HFFc6 (cell line): ENCODE measurements around the gene PRELID1. TPM values are rescaled to one million over a fixed set of nuclear protein-coding genes. Genes with fewer than 3 reads are reported as not detected.

Experiments
- DNase-seq: peaks from one replicate; pipeline ENCODE4 v3.0.0-alpha.2; 2018
- H3K27ac Mint-ChIP-seq: 2 replicates; pipeline ENCODE4 v1.8.0; 2020; ENCODE audit warnings: mild to moderate bottlenecking, mixed read lengths
- H3K27me3 Mint-ChIP-seq: 2 replicates; pipeline ENCODE4 v1.8.0; 2021; ENCODE audit warnings: mild to moderate bottlenecking, moderate library complexity, mixed read lengths; ENCODE audit not compliant: insufficient read depth
- H3K36me3 Mint-ChIP-seq: 2 replicates; pipeline ENCODE4 v1.8.0; 2021; ENCODE audit warnings: low read depth, mixed read lengths
- H3K4me1 Mint-ChIP-seq: 2 replicates; pipeline ENCODE4 v1.8.0; 2020; ENCODE audit warnings: low read depth, mixed read lengths
- H3K4me3 Mint-ChIP-seq: 2 replicates; pipeline ENCODE4 v1.8.0; 2020; ENCODE audit warnings: mild to moderate bottlenecking, moderate library complexity, mixed read lengths
- H3K9me3 Mint-ChIP-seq: 2 replicates; pipeline ENCODE4 v1.8.0; 2020; ENCODE audit warnings: mild to moderate bottlenecking, mixed read lengths
- total RNA-seq, 6 experiments: library from RNA; stranded (reverse); fragmentation: NEBNext Ultra II Directional; extraction: Animal tissue kit (Norgen Biotek cat#: 25700); gene quantifications; 2 replicates in 1 of 6; 3 replicates in 5 of 6; pipeline ENCODE4 v1.2.3, GENCODE V29; 2021
- TF ChIP-seq, protein P1 (sequence below): fragments of 200-600 bp; sonication (generic); IDR thresholded peaks from 2 replicates; pipeline ENCODE4 v1.5.0; 2021; ENCODE audit warnings: antibody characterized with exemption, mild to moderate bottlenecking

PRELID1 gene
- total RNA-seq, 6 experiments from 2014 or later = 182 to 225 (median 217) TPM

DNA sequence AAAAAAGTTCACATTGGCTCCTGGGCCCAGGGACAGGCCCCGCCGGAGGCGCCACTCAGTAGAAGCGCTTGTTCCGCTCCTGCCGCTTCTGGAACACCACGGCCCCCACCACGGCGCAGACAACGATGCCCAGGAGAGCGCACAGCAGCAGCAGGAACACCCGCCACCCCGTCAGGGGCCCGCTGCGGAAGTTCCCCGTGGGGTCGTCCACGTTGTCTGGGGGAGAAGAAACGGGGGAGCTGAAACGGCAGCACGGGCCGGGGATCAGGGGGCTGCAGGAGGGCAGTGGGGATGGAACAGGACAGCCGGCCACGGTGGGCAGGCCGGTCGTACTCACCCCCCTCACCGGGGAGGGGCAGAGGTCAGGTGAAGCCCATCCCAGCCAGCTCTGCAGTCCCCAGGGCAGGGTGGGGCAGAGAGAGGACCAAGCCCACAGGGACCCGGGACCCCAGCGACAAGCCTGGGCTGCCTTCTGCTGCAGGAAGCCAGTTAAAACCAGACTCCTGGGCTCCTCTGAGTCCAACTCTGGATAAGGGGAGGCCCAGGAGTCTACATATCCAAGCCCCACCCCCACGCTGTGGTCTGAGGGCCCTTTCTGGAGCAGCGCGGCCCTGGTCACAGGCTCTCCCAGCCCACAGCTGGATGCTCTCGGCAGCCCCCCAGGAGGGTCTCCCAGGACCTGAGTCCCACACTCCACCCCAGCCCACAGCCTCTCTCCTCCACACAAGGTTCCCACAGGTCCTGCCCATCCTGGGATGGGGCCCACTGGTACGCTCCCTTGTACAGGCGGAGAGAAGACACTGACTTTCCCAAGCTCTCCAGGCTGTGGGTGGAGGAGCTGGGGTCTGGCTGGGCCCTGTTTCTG lies 28.7 kb downstream of the PRELID1 start:
- DNase-seq = no peak

DNA sequence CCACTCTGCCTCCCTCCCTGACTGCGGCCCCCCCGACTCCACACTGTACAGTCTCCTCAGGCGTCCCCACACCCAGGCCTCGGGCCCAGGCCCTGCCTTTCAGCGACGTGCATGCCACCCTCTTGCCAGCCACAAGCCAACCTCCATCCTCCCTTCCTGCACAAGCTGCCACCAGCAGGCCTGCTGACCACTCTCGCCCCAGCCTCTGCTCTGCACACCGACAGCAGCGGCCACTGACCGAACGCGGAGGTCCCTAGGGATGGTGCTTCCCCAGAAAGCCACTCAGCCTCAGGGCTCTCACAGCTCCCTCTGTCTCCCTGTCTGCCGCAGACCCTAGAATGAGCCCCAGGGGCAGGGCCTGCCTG lies 29.3 kb downstream of the PRELID1 start:
- Mint-ChIP-seq H3K9me3 (no peaks in the 10 kb centered on the region), H3K4me3 (no peak overlapping the region), H3K36me3 (peaks cover 8% of the 10 kb centered on the region; the same call in 1 of the 2 replicates), H3K27me3 (no peaks in the 10 kb centered on the region), H3K27ac (no peak overlapping the region), H3K4me1 (peaks cover 2% of the 10 kb centered on the region)
- no peak for DNase-seq
- TF ChIP-seq, protein P1, sequence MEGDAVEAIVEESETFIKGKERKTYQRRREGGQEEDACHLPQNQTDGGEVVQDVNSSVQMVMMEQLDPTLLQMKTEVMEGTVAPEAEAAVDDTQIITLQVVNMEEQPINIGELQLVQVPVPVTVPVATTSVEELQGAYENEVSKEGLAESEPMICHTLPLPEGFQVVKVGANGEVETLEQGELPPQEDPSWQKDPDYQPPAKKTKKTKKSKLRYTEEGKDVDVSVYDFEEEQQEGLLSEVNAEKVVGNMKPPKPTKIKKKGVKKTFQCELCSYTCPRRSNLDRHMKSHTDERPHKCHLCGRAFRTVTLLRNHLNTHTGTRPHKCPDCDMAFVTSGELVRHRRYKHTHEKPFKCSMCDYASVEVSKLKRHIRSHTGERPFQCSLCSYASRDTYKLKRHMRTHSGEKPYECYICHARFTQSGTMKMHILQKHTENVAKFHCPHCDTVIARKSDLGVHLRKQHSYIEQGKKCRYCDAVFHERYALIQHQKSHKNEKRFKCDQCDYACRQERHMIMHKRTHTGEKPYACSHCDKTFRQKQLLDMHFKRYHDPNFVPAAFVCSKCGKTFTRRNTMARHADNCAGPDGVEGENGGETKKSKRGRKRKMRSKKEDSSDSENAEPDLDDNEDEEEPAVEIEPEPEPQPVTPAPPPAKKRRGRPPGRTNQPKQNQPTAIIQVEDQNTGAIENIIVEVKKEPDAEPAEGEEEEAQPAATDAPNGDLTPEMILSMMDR = no peak

More for the DNA sequence above, 28.7 kb downstream of the PRELID1 start:
- H3K4me1 Mint-ChIP-seq = peaks cover 7% of the 10 kb centered on the region
- peaks cover 8% of the 10 kb centered on the region; the same call in 1 of the 2 replicates for H3K36me3 Mint-ChIP-seq
- no peaks in the 10 kb centered on the region for H3K9me3 Mint-ChIP-seq
- H3K4me3 Mint-ChIP-seq = no peak overlapping the region
- TF ChIP-seq, protein P1 = no peak
- H3K27me3 Mint-ChIP-seq = no peaks in the 10 kb centered on the region; the same call in 1 of the 2 replicates
- no peak overlapping the region for H3K27ac Mint-ChIP-seq

DNA sequence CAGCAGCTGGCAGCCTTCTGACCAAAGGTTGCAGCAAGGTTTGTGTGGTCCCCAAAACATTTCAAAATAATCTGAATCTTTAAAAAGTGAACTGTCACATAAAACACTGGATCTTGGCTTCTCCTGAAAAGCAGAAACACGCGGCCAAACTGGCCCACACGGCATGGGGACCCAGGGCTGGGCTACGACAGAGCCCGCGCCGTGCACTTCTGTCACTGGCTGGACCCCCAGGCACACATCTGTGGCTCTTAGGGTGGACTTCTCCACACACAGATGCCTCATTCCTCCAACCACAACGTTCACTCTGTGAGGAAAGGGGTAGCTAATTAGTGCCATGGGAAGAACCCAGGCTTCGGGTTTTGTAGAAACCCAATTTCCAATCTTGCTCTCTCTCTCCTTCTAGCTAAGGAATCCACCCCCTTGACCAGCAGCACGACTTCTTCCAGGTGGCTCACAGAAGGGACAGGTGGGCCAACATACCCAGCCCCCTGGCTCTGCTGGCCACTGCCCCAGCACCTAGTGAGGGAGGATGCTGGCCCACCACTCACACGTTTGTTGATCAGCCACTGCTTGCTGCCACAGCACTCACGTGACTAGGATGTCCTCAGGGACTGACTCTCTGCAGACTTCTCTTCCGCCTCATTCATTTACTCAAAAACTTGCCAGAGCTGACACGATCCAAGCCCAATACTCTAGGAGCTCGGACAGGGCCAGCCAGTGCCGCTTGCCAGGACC lies 30.0 kb downstream of the PRELID1 start:
- Mint-ChIP-seq H3K4me1 (no peaks in the 10 kb centered on the region), H3K27me3 (no peaks in the 10 kb centered on the region), H3K9me3 (no peaks in the 10 kb centered on the region), H3K27ac (no peak overlapping the region), H3K4me3 (no peak overlapping the region), H3K36me3 (peaks cover 8% of the 10 kb centered on the region; the same call in 1 of the 2 replicates)
- TF ChIP-seq, protein P1 = no peak
- no peak for DNase-seq

DNA sequence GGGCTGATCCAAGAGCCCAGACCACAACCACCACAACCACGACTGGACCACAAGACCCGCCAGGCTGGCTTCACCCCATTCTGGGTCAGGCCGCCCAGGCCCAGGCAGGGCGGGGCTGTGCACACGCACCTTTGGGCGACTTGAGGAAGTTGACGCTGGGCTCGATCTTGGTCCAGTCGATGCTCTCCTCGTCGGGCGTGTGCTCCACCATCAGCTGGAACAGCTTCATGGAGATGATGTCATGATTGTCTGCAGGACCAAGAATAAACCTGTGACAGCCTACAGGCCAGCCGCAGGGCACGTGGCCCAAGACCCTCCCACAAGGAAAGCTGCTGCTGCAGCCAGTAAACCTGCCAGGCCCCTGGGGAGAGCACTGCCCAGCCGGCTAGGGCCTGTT lies 30.6 kb downstream of the PRELID1 start:
- no peaks in the 10 kb centered on the region for H3K9me3 Mint-ChIP-seq
- no peak for DNase-seq
- no peak overlapping the region for H3K4me3 Mint-ChIP-seq
- TF ChIP-seq, protein P1 = no peak
- H3K4me1 Mint-ChIP-seq = no peaks in the 10 kb centered on the region
- no peak overlapping the region for H3K27ac Mint-ChIP-seq
- no peaks in the 10 kb centered on the region for H3K27me3 Mint-ChIP-seq
- peaks cover 8% of the 10 kb centered on the region; the same call in 1 of the 2 replicates for H3K36me3 Mint-ChIP-seq

DNA sequence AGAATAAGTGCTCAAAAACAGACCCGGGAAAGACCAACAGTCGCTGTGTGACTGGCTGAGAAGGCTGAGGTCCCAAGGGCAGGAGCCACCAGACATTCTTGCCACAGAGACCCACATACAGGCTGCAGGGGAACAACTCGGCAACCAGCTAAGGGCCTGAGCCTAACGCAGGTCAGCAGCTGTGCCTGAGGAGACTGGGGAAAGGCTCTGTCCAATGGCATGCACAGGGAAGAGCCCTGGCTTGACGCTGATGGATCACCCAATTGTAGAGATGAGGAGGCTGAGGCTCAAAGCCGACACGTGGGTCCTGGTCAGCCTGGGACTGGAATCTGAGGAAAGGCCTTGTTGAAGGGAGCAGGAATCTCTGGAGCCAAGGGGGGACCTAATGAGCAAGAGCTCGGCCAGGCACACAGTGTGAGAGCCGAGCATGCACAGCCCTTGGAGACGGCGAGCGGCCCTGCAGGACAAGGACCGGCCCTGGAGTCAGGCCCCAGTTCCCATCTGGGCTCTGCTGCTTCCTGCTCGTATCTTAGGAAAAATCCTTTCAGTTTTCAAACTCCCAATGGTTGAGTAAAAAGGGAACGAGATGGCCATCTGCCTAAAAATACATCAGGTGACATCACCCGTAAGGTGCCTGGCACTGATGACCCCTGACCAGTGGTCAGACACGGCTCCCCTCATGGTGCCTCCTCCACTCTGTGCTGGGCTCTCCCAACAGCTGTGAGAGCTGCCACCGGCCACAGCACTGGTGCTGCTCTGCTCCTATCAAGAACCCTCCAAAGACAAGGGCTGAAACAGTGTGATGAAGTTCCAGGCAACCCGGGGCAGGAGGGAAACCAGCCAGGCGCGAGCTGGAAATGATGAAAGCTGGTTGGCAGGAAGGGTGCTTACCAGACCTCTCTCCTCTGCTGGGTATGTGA lies 31.4 kb downstream of the PRELID1 start:
- H3K4me1 Mint-ChIP-seq = no peaks in the 10 kb centered on the region
- no peak overlapping the region for H3K4me3 Mint-ChIP-seq
- H3K9me3 Mint-ChIP-seq = no peaks in the 10 kb centered on the region
- H3K27ac Mint-ChIP-seq = no peak overlapping the region
- TF ChIP-seq, protein P1 = no peak
- H3K27me3 Mint-ChIP-seq = no peaks in the 10 kb centered on the region
- DNase-seq = no peak
- peaks cover 8% of the 10 kb centered on the region; the same call in 1 of the 2 replicates for H3K36me3 Mint-ChIP-seq
